GM19324 (cell line): ENCODE results near the gene ALDH18A1.
"Not testable (repeated sequence)": the region's sequence is repeated elsewhere in the genome, so short reads cannot be mapped to it uniquely, and the experiment has no call there.

ENCODE experiments used
- ATAC-seq: cut with Tn5 transposase; IDR thresholded peaks from one replicate; pipeline ENCODE4 v1.9.1; 2021; ENCODE audit warnings: mild to moderate bottlenecking, moderate library complexity; ENCODE audit not compliant: unreplicated experiment, low FRiP score

Gene ALDH18A1

GRCh38 chr10:95651346-95652060 is 5.0 kb downstream of the ALDH18A1 start:
- no peak for ATAC-seq

GRCh38 chr10:95650232-95650631 is 6.3 kb downstream of the ALDH18A1 start:
- no peak for ATAC-seq

GRCh38 chr10:95648138-95648537 is 8.4 kb downstream of the ALDH18A1 start:
- no peak for ATAC-seq

DNA sequence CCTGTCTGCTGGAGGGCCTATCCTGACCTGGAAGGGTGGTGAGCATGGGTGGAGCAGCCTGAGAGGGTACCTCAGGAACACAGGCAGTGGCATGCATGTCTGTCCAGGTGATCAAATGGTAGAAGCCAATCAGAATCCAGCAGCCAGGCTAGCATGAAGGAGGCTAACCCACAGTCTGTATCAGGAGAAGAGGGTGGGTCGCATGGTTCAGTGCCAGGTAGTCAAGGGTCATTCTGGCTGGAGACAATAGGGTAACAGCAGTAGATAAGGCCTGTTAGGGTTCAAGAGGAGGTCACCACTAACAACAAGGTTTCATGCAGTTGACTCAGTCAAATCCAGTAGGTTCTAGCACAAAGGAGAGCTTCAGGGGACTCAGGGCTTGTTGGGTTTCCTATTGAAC is 10.4 kb downstream of the ALDH18A1 start:
- no peak for ATAC-seq

DNA sequence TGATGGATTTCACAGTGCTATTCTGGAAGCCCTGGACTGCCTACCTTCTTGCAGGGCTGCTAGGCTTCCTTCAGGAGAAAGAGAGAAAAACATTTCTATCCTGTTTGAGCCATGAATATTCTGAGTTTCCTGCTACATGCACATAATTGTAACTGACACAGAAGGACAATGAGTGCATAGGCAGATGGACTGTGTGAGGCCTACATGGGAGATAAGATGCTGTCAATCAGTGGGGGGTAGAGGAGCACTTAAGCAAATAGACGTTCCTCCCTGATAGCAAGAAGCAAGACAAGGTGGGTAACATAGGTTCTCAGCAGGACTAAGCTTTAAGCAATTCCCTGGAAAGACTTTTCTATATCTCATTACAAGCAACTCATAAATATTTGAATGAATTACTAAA is 11.6 kb downstream of the ALDH18A1 start:
- no peak for ATAC-seq

- no peak for ATAC-seq
Measured at GRCh38 chr10:95640891-95641315, 15.6 kb downstream of the ALDH18A1 start.

DNA sequence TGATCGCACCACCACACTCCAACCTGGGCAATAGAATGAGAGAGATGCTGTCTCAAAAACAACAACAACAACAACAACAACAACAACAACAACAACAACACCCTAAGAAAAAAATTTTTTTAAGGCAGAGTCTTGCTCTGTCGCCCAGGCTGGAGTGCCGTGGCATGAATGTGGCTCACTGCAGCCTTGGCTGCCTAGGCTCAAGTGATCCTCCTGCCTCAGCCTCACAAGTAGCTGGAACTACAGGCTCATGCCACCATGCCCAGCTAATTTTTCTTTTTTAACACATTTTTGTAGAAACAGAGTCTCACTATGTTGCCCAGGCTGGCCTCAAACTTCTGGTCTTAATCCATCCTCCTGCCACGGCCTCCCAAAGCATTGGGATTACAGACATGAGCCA is 18.6 kb downstream of the ALDH18A1 start:
- no peak for ATAC-seq

- ATAC-seq, result no peak
Measured at GRCh38 chr10:95637140-95637539, 19.4 kb downstream of the ALDH18A1 start.

GRCh38 chr10:95635319-95635733 is 21.2 kb downstream of the ALDH18A1 start:
- ATAC-seq, result no peak

- no peak for ATAC-seq
Measured at GRCh38 chr10:95628786-95629185, 27.7 kb downstream of the ALDH18A1 start.

- no peak for ATAC-seq
Measured at GRCh38 chr10:95626500-95626899, 30.0 kb downstream of the ALDH18A1 start.

GRCh38 chr10:95620415-95620814 is 36.1 kb downstream of the ALDH18A1 start:
- ATAC-seq, result not testable (repeated sequence)

DNA sequence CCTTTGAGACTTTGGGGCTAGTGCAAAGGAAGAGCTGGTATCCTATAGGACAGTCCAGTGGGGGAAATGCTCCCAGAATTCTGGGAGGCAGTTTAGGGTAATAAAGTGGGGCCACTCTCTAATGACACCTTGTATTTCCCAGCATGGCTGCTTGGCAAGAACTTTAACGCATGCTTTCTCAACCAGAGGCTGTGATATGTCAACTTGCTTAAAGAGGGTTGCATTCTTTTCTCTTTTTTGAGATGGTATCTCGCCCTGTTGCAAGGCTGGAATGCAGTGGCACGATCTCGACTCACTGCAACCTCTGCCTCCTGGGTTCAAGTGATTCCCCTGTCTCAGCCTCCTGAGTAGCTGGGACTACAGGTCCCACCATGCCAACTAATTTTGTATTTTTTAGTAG is 38.4 kb downstream of the ALDH18A1 start:
- no peak for ATAC-seq

GRCh38 chr10:95616446-95616845 is 40.1 kb downstream of the ALDH18A1 start:
- ATAC-seq, result no peak

DNA sequence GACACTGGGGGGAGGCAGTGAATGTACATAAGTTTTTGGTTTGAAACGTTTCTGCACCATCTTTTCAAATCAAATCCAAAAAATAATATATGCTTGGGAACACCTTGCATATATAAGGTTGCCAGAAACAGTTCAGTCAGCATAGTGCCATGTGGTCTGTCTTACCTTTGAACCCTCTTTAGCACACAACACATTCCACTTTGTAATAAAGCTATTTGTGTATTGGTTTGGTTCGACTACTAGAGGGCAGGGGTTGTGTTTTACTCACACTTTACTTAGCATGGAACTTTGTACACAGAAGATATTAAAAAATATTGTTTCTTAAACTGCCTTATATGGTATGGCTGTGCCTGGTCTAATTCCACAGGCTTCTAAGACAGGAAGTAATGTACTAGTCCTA is 43.2 kb downstream of the ALDH18A1 start:
- ATAC-seq, result no peak

- no peak for ATAC-seq
Measured at GRCh38 chr10:95610727-95611126, 45.8 kb downstream of the ALDH18A1 start.

DNA sequence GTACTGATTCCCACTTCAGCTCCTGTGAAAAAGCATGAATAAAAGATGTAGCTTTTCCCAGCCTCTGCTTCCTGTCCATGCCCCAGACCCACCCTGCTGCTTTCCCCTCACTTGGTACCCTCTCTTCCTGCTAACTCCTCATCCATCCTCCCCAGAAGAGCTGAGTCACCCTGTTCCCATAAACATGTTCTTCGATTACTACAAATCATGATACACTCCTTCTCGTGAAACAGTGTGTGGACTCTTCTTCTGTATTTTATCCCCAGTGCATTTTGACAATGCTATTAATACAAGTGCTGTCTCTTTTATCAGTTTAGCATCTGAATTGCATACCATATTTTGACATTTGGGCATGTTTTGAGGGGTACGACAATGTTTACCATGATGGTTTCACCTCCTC is 49.6 kb downstream of the ALDH18A1 start:
- no peak for ATAC-seq

- no peak for ATAC-seq
Measured at GRCh38 chr10:95605163-95605562, 51.3 kb downstream of the ALDH18A1 start.

GRCh38 chr10:95604630-95605029 is 51.9 kb downstream of the ALDH18A1 start:
- no peak for ATAC-seq

GRCh38 chr10:95602382-95602781 is 54.1 kb downstream of the ALDH18A1 start:
- ATAC-seq, result no peak

DNA sequence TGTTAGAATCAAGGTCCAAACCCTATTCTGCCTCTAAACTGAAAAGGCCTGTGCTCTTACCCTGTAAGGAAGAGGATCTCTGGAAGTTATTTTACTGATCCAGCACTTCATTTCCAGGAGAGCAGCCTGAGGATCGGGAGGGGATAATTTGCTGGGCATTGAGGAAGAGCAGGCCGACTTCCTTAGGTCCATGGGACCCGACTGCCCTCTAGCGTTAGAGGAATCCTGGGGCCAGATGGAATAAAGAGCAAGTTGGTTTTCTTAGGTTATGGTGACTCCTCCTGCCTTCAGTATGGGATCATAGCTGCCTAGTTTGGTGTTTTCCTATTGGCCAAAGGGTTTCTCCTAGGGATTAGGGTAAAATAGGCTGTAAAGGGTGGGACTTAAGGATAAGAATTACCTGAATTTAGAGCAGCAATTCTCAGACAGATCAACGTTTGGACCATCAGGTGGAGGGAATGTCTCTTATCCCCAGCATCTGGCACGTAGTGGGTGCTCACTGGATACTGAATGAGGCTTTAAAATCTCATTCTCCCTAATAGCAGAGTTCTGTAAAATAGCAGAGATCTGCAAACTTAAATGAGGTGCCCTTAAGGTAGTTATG is 55.3 kb downstream of the ALDH18A1 start:
- ATAC-seq, result no peak

GRCh38 chr10:95600158-95600557 is 56.4 kb downstream of the ALDH18A1 start:
- no peak for ATAC-seq
